GM12878 (cell line): Measurements from ENCODE around the gene MAP3K4. TPM values are rescaled to one million over a fixed set of nuclear protein-coding genes. Genes with fewer than 3 reads are reported as not detected.

Experiments used
- ATAC-seq: fragments of 200-7000 bp; cut with Tn5 transposase; 3 replicates; pipeline ENCODE4 v1.9.1; 2020; ENCODE audit warnings: mild to moderate bottlenecking, moderate library complexity
- BruUV-seq: library from RNA; stranded (reverse); fragments of 400-500 nt; replicated peaks from 2 replicates; lab custom pipeline; 2021; lab: Mats Ljungman, UMichigan
- CTCF ChIA-PET: fragments of 300-600 bp; sonication (Branson Sonifier 250); formaldehyde crosslinking; extraction: SDS; loops from one replicate; lab custom pipeline; 2021; ENCODE audit warnings: inconsistent platforms; lab: Yijun Ruan, JAX
- POLR2A ChIA-PET: fragments of 350-600 bp; formaldehyde crosslinking; extraction: SDS; loops from one replicate; lab custom pipeline; 2021; ENCODE audit warnings: inconsistent platforms; lab: Charles Lee
- RAD21 ChIA-PET: fragments of 300-600 bp; sonication (Branson Sonifier 250); formaldehyde crosslinking; loops from one replicate; lab custom pipeline; 2023; ENCODE audit warnings: antibody characterized with exemption; ENCODE audit not compliant: unreplicated experiment; lab: Charles Lee
- SMC1A ChIA-PET: fragments of 300-600 bp; sonication (Branson Sonifier 250); formaldehyde crosslinking; loops from one replicate; lab custom pipeline; 2023; ENCODE audit not compliant: unreplicated experiment, uncharacterized antibody; lab: Charles Lee
- DNase-seq: peaks from one replicate; pipeline ENCODE4 v3.0.0-alpha.2; 2011; ENCODE audit warnings: low read depth, low spot score
- FAIRE-seq: peaks from 3 replicates; lab custom pipeline; 2011; peaks lifted over from hg19 to GRCh38; lab: Jason Lieb, UNC
- H2AFZ ChIP-seq: 2 replicates; pipeline ENCODE4 v1.6.0; 2011; ENCODE audit warnings: low read depth, low read length, control low read depth; ENCODE audit not compliant: control insufficient read depth
- H3K27ac ChIP-seq: 2 replicates; pipeline ENCODE4 v1.5.1; 2011; ENCODE audit warnings: control low read depth; ENCODE audit not compliant: control insufficient read depth, insufficient read depth
- H3K27me3 ChIP-seq, 2 experiments: replicated peaks in 1 of 2; 2 replicates each; pipeline versions ENCODE4 v1.6.0 to v1.6.1; 2011; ENCODE audit warnings: low read length in 1 of 2; ENCODE audit not compliant: control insufficient read depth in 2 of 2, insufficient read depth in 2 of 2
- H3K36me3 ChIP-seq, 2 experiments: 2 replicates each; pipeline ENCODE4 v1.5.1; 2011; ENCODE audit warnings: low read length in 1 of 2; ENCODE audit not compliant: control insufficient read depth in 2 of 2, insufficient read depth in 2 of 2
- H3K4me1 ChIP-seq: 2 replicates; pipeline ENCODE4 v1.6.1; 2011; ENCODE audit warnings: mild to moderate bottlenecking, low read length, moderate library complexity, mixed read lengths; ENCODE audit not compliant: control insufficient read depth, insufficient read depth
- H3K4me2 ChIP-seq: 2 replicates; pipeline ENCODE4 v1.6.0; 2011; ENCODE audit warnings: control low read depth; ENCODE audit not compliant: control insufficient read depth, insufficient read depth
- H3K4me3 ChIP-seq: fragments of 200-600 bp; sonication (generic); 2 replicates; pipeline ENCODE4 v1.5.1; 2016
- H3K79me2 ChIP-seq: 2 replicates; pipeline ENCODE4 v1.6.0; 2011; ENCODE audit warnings: low read length; ENCODE audit not compliant: control insufficient read depth, insufficient read depth
- H3K9ac ChIP-seq: 2 replicates; pipeline ENCODE4 v1.8.0; 2011; ENCODE audit warnings: low read length, control low read depth, mixed read lengths; ENCODE audit not compliant: control insufficient read depth, insufficient read depth
- H3K9me3 ChIP-seq: replicated peaks from 3 replicates; pipeline ENCODE4 v1.5.1; 2011; ENCODE audit warnings: mild to moderate bottlenecking, low read length; ENCODE audit not compliant: control insufficient read depth, insufficient read depth
- H4K20me1 ChIP-seq: 2 replicates; pipeline ENCODE4 v1.6.0; 2011; ENCODE audit not compliant: control insufficient read depth, insufficient read depth
- BHLHE40 ChIP-seq, 2 experiments: fragments of 450-650 bp in 1 of 2; IDR thresholded peaks; 2 replicates each; pipeline ENCODE4 v1.6.1; 2011 to 2017; ENCODE audit warnings: low read depth in 2 of 2, borderline replicate concordance in 1 of 2, improper control_type of control experiment in 1 of 2, low read length in 1 of 2, mild to moderate bottlenecking in 1 of 2
- BRCA1 ChIP-seq: IDR thresholded peaks from 2 replicates; pipeline ENCODE4 v1.6.1; 2011; ENCODE audit warnings: low read depth, low read length, improper control_type of control experiment
- CBX5 ChIP-seq: sonication (generic); IDR thresholded peaks from 2 replicates; pipeline ENCODE4 v1.6.1; 2016; ENCODE audit warnings: low read depth, moderate library complexity, mild to moderate bottlenecking, inconsistent platforms
- CTCF ChIP-seq, 3 experiments: IDR thresholded peaks in 2 of 3; conservative IDR thresholded peaks in 1 of 3; 2 replicates each; pipeline ENCODE4 v1.5.1; 2011; ENCODE audit warnings: low read depth in 3 of 3, low read length in 3 of 3, mild to moderate bottlenecking in 3 of 3, control low read depth in 2 of 3, moderate library complexity in 2 of 3, inconsistent platforms in 1 of 3, mixed read lengths in 1 of 3; ENCODE audit not compliant: control insufficient read depth in 2 of 3, insufficient read depth in 1 of 3; ENCODE audit errors: extremely low read depth in 1 of 3
- FOXM1 ChIP-seq: IDR thresholded peaks from 2 replicates; pipeline ENCODE4 v1.6.1; 2012; ENCODE audit warnings: low read depth, mild to moderate bottlenecking, inconsistent platforms, low read length, moderate library complexity
- HDGF ChIP-seq: fragments of 450-650 bp; IDR thresholded peaks from 2 replicates; pipeline ENCODE4 v1.6.1; 2016; ENCODE audit warnings: antibody characterized with exemption
- NKRF ChIP-seq: fragments of 450-650 bp; conservative IDR thresholded peaks from 2 replicates; pipeline ENCODE4 v1.6.1; 2017; ENCODE audit warnings: mild to moderate bottlenecking, moderate library complexity
- USF1 ChIP-seq: IDR thresholded peaks from 2 replicates; pipeline ENCODE4 v1.6.1; 2011; ENCODE audit warnings: borderline replicate concordance, low read depth, mild to moderate bottlenecking, moderate library complexity, mixed read lengths, low read length; ENCODE audit not compliant: insufficient read depth; ENCODE audit errors: extremely low read length
- WGBS: methylation state at CpG from one replicate; pipeline ENCODE4 v1.1.6; 2016; ENCODE audit warnings: low lambda C conversion rate; ENCODE audit not compliant: insufficient replicate concordance, insufficient coverage; ENCODE audit errors: missing lambda C conversion rate; 5-methylcytosine and 5-hydroxymethylcytosine counted together
- in situ Hi-C: fragments of 300-500 bp; cut with MboI; formaldehyde crosslinking; loops from 9 replicates; pipeline ENCODE4 v1.14.3; 2018; ENCODE audit warnings: mixed read lengths
- intact Hi-C: fragments of 100-400 bp; cut with micrococcal nuclease; formaldehyde crosslinking; loops from one replicate; pipeline ENCODE4 v1.14.2; 2022; ENCODE audit not compliant: unreplicated experiment
- polyA plus RNA-seq, 11 experiments: library from polyadenylated mRNA; depleted of rRNA in 4 of 11; unstranded in 6 of 11; stranded (reverse) in 5 of 11; fragments of >200 nt; fragmentation: Nextera tagmentation in 4 of 11; fragmentation: Illumina TruSeq in 1 of 11; extraction: Ambion mirVana in 4 of 11; extraction: Trizol in 1 of 11; gene quantifications; 1 replicate in 1 of 11; 2 replicates in 10 of 11; pipeline versions ENCODE4 v1.2.1 to v1.2.3, GENCODE V29; 2011 to 2016; ENCODE audit warnings: inconsistent platforms in 2 of 11, missing spikeins in 2 of 11, low read depth in 1 of 11
- total RNA-seq, 4 experiments: library from RNA; depleted of rRNA in 3 of 4; stranded (reverse); fragments of >200 nt in 3 of 4; fragmentation: Illumina TruSeq in 1 of 4; extraction: Trizol in 1 of 4; gene quantifications; 2 replicates each; pipeline versions ENCODE4 v1.2.1 to v1.2.3, GENCODE V29; 2013 to 2021

MAP3K4 gene
- total and polyA plus RNA-seq, 10 of the 15 experiments (the other 5 are each of a cell fraction or from before 2014, with no cell fraction given): 14.0 to 44.5 (median 23.1) TPM

GRCh38 chr6:160967351-160967750 lies 24.2 kb upstream of the MAP3K4 start (continued):
- no peak for TF ChIP-seq NKRF
- TF ChIP-seq HDGF: no peak
- no peak for TF ChIP-seq USF1

- ChIA-PET SMC1A (no interaction called here), RAD21 (no interaction called here), CTCF (no interaction called here), POLR2A (no interaction called here)
- DNase-seq (no peak), FAIRE-seq (no peak), ATAC-seq (no peak)
- Histone ChIP-seq H3K27me3 (no peaks in the 10 kb centered on the region; a peak in 1 of 4 replicates), H3K36me3 (no peaks in the 10 kb centered on the region), H2AFZ (no peak overlapping the region), H3K4me2 (no peak overlapping the region), H3K4me1 (no peaks in the 10 kb centered on the region), H4K20me1 (no peaks in the 10 kb centered on the region), H3K79me2 (no peaks in the 10 kb centered on the region), H3K9ac (no peak overlapping the region), H3K4me3 (no peak overlapping the region), H3K27ac (no peak overlapping the region), H3K9me3 (no peaks in the 10 kb centered on the region)
- BruUV-seq: no TSS peak
- no peak for TF ChIP-seq FOXM1
- TF ChIP-seq BHLHE40 (IDR thresholded peaks at IDR 0.05; ENCODE audit: borderline replicate concordance in 1 of 2, low read depth in 2 of 2, low read length in 1 of 2): no peak
- TF ChIP-seq CTCF (IDR thresholded peaks at IDR 0.05 in 2 of 3, conservative IDR thresholded peaks at IDR 0.05 in 1 of 3; ENCODE audit: control insufficient read depth in 2 of 3, extremely low read depth in 1 of 3, insufficient read depth in 1 of 3, low read depth in 3 of 3, low read length in 3 of 3): no peak
- TF ChIP-seq BRCA1: no peak
- no peak for TF ChIP-seq CBX5
- intact Hi-C loops (no loop called here), in situ Hi-C loops (no loop called here)
- WGBS: 0% methylated on average over 1 of the region's 1 CpG
Measured at GRCh38 chr6:160967833-160968232, 23.7 kb upstream of the MAP3K4 start.
